Spleen (tissue), 7 donors: ENCODE measurements around the gene DMD.

Experiments used
- CTCF ChIP-seq, 11 experiments: fragments of 200-600 bp in 7 of 11; fragments of 450-650 bp in 4 of 11; sonication (generic) in 4 of 11; IDR thresholded peaks in 8 of 11; conservative IDR thresholded peaks in 3 of 11; 1 replicate in 7 of 11; 2 replicates in 4 of 11; pipeline versions ENCODE4 v1.4.0 to v1.8.0; 2016 to 2021; ENCODE audit warnings: antibody characterized with exemption in 11 of 11, inconsistent platforms in 4 of 11, mild to moderate bottlenecking in 1 of 11
- POLR2A ChIP-seq, 3 donors: fragments of 450-650 bp; IDR thresholded peaks; one replicate each; pipeline ENCODE4 v1.5.1; 2017; ENCODE audit warnings: antibody characterized with exemption in 3 of 3, mild to moderate bottlenecking in 1 of 3
- POLR2AphosphoS5 ChIP-seq, 3 donors: sonication (generic); formaldehyde crosslinking; IDR thresholded peaks; one replicate each; pipeline ENCODE4 v1.5.1; 2017; ENCODE audit warnings: antibody characterized with exemption in 3 of 3
- donor health status: DM: no; HTN: no; CAD: no; lungs with moderate emphysema.
- donor health status: DM: no; HTN: no; CAD: no.
- donor health status: DM: no; HTN: no; CAD: no.

- TF ChIP-seq POLR2A (IDR thresholded peaks at IDR 0.05) (no peak), CTCF (IDR thresholded peaks at IDR 0.05 in 8 of 11, conservative IDR thresholded peaks at IDR 0.05 in 3 of 11) (no peak), POLR2AphosphoS5 (IDR thresholded peaks at IDR 0.05) (no peak)
Measured at GRCh38 chrX:32016195-32016594, 1195.2 kb downstream of the DMD start.
